ENCODE measurements around the gene COL17A1. TPM values are rescaled to one million over a fixed set of nuclear protein-coding genes. Genes with fewer than 3 reads are reported as not detected.

COL17A1 gene
- total RNA-seq, 4 donors from 2014 or later = 36.0 to 181 (median 173) TPM

DNA sequence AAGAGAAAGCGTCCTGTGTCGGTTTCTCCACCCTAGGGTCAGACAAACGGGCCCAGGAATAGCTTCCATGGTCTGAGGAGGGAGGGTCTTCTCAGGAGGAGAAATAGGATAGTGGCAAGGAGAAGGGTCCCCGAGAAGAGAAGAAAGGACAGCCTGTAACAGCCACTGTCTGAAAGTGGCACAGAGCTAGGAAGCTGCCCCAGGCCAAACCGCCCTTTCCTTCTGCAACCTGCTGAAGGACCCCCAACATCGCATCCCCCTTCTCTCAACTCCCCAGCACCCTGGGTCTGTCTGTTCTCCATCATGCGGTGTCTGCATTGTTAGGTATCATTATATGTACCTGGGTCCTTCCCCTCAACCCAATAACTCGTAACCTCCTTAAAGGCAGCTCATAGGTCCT, 47.1 kb downstream of the COL17A1 start:
- TF ChIP-seq POLR2A (IDR thresholded peaks at IDR 0.05) (no peak), CTCF (IDR thresholded peaks at IDR 0.05) (no peak), POLR2AphosphoS5 (IDR thresholded peaks at IDR 0.05) (no peak), EP300 (IDR thresholded peaks at IDR 0.05; ENCODE audit: low read depth) (no peak)
- WGBS, 2 donors (ENCODE audit: low coverage in 1 of 2) = 80 to 85% methylated on average over 3 to 8 of the region's 8 CpGs

DNA sequence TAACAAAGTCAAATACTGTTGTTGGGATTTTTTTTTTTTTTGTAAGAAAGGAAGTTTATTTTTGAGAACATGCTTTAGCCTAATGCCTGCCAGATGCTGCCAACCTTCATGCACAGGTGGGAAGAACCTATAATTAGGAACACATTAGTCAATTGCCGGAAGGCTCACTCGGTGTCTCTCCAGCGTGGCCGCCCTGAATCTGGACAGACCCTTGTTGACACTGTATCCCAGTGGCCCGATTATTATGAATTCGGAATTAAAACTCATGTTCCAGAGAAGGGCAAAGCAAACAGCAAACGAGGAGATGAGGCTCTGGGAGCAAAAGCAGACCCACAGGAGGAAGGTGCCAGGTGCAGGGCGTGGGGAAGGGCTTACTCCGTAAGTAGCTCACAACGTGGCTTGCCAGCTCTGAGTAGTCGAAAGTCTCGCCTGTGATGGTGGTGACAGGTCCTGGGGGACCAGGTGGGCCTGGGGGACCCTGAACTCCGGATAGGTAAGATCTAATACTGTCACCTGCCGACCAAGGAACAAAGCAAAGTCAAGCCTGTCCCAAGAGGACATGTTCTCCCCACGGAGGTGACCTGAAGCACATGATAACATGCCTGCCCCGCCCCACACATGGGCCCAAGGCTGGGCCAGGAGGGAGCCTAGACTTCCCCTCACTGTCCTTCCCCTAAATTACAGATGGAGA, 48.3 kb downstream of the COL17A1 start:
- no peak for TF ChIP-seq POLR2AphosphoS5 (IDR thresholded peaks at IDR 0.05)
- TF ChIP-seq CTCF (IDR thresholded peaks at IDR 0.05) = no peak
- TF ChIP-seq EP300 (IDR thresholded peaks at IDR 0.05; ENCODE audit: low read depth) = no peak
- TF ChIP-seq POLR2A (IDR thresholded peaks at IDR 0.05) = no peak
- Histone ChIP-seq H3K27me3 (no peaks in the 10 kb centered on the region), H3K9me3 (no peaks in the 10 kb centered on the region), H3K27ac (no peak overlapping the region), H3K4me1 (no peaks in the 10 kb centered on the region), H3K36me3 (peaks cover 0 to 7% (median 0%) of the 10 kb centered on the region in 4 donors), H3K4me3 (no peak overlapping the region)
- WGBS, 2 donors (ENCODE audit: low coverage in 1 of 2) = 59 to 72% methylated on average over 6 to 16 of the region's 16 CpGs
- intact Hi-C loops (cut with DNase I; ENCODE audit: low total_unique reads) = no loop called here
- DNase-seq = no peak
- in situ Hi-C loops (cut with MboI; ENCODE audit: low pct_ligation_motif_present in 1 of 4, low pct_unique_long_range_greater_than_20kb in 1 of 4, low sequenced_read_pairs in 3 of 4) = loop anchor here in 1 of 4 donors (25.0 kb wide), 1 partner anchor 175 kb away; no protein-coding TSS in a partner anchor

More for the DNA sequence above, 47.1 kb downstream of the COL17A1 start:
- Histone ChIP-seq H3K36me3 (no peaks in the 10 kb centered on the region), H3K27ac (no peak overlapping the region), H3K9me3 (no peaks in the 10 kb centered on the region), H3K4me3 (no peak overlapping the region), H3K4me1 (no peaks in the 10 kb centered on the region), H3K27me3 (no peaks in the 10 kb centered on the region)
- no peak for DNase-seq
- in situ Hi-C loops (cut with MboI; ENCODE audit: low pct_ligation_motif_present in 1 of 4, low pct_unique_long_range_greater_than_20kb in 1 of 4, low sequenced_read_pairs in 3 of 4) = loop anchor here in 1 of 4 donors (25.0 kb wide), 1 partner anchor 174 kb away; no protein-coding TSS in a partner anchor
- intact Hi-C loops (cut with DNase I; ENCODE audit: low total_unique reads) = no loop called here

- H3K9me3 ChIP-seq = no peaks in the 10 kb centered on the region
- no peak for DNase-seq
- no peaks in the 10 kb centered on the region for H3K4me1 ChIP-seq
- TF ChIP-seq CTCF (IDR thresholded peaks at IDR 0.05) (no peak), POLR2AphosphoS5 (IDR thresholded peaks at IDR 0.05) (no peak), POLR2A (IDR thresholded peaks at IDR 0.05) (no peak), EP300 (IDR thresholded peaks at IDR 0.05; ENCODE audit: low read depth) (no peak)
- 75% methylated on average over 6 to 20 of the region's 21 CpGs for WGBS, 2 donors (ENCODE audit: low coverage in 1 of 2)
- no peaks in the 10 kb centered on the region for H3K27me3 ChIP-seq
- intact Hi-C loops (cut with DNase I; ENCODE audit: low total_unique reads) (no loop called here), in situ Hi-C loops (cut with MboI; ENCODE audit: low pct_ligation_motif_present in 1 of 4, low pct_unique_long_range_greater_than_20kb in 1 of 4, low sequenced_read_pairs in 3 of 4) (loop anchor here in 1 of 4 donors (25.0 kb wide), 1 partner anchor 176 kb away; no protein-coding TSS in a partner anchor)
- H3K36me3 ChIP-seq = peaks cover 0 to 14% (median 0%) of the 10 kb centered on the region in 4 donors
- H3K4me3 ChIP-seq = no peak overlapping the region
- H3K27ac ChIP-seq = no peak overlapping the region
These were observed 49.0 kb downstream of the COL17A1 start for GRCh38 chr10:104036518-104037260.

DNA sequence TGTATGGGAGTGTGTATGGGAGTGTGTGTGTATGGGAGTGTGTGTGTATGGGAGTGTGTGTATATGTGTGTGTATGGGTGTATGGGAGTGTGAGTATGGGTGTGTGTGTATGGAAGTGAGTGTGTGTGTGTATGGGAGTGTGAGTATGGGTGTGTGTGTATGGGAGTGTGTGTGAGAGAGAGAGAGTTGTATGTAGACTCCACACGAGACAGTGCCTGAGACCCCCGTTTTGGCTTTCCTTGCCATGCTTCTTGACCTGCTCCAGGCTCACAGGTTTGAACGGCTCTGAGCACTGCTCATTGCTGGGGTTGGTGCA, 49.7 kb downstream of the COL17A1 start:
- 67 to 71% methylated on average over 2 to 3 of the region's 3 CpGs for WGBS, 2 donors (ENCODE audit: low coverage in 1 of 2)

More for the DNA sequence above, 49.7 kb downstream of the COL17A1 start:
- no peak for DNase-seq
- no peak for TF ChIP-seq EP300 (IDR thresholded peaks at IDR 0.05; ENCODE audit: low read depth)
- TF ChIP-seq POLR2AphosphoS5 (IDR thresholded peaks at IDR 0.05) = no peak
- no peak for TF ChIP-seq CTCF (IDR thresholded peaks at IDR 0.05)
- no peak for TF ChIP-seq POLR2A (IDR thresholded peaks at IDR 0.05)
- Histone ChIP-seq H3K4me3 (no peak overlapping the region), H3K27ac (no peak overlapping the region), H3K4me1 (no peaks in the 10 kb centered on the region), H3K36me3 (peaks cover 0 to 15% (median 0%) of the 10 kb centered on the region in 4 donors), H3K9me3 (no peaks in the 10 kb centered on the region), H3K27me3 (no peaks in the 10 kb centered on the region)
- in situ Hi-C loops (cut with MboI; ENCODE audit: low pct_ligation_motif_present in 1 of 4, low pct_unique_long_range_greater_than_20kb in 1 of 4, low sequenced_read_pairs in 3 of 4) = loop anchor here in 1 of 4 donors (25.0 kb wide), 1 partner anchor 176 kb away; no protein-coding TSS in a partner anchor
- intact Hi-C loops (cut with DNase I; ENCODE audit: low total_unique reads) = no loop called here

Data from transverse colon (tissue), 4 donors.